Astrocyte (in vitro differentiated cells and primary cell): ENCODE data around the gene GDF7.

ENCODE experiments used
- CTCF ChIP-seq: IDR thresholded peaks from 2 replicates; pipeline ENCODE4 v1.5.1; 2011; ENCODE audit warnings: low read depth, mild to moderate bottlenecking, inconsistent platforms, low read length, moderate library complexity; ENCODE audit not compliant: insufficient read depth
- EZH2 ChIP-seq: IDR thresholded peaks from 2 replicates; pipeline ENCODE4 v1.6.1; 2012; ENCODE audit warnings: mild to moderate bottlenecking, low read length, inconsistent platforms; ENCODE audit not compliant: insufficient read depth

DNA sequence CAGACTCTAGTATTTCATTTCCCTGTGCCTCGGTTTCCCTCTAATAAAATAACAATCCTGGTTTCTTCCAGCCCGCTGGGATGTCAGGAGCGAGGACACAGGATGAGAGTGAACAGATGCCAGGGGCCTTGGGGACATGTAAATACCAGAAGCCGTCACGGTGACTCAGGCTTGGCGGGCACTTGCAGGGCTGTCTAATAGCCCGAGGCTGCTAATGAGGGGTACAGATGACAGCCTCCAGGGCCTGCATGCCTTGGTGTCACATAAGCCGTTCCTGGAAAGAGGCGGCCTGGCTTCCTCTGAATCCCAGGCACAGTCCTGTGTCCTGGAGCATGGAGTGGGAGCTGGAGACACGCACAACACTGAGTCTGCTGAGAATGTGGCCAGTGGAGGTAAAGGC lies 44.2 kb upstream of the GDF7 start:
- TF ChIP-seq CTCF = no peak
- no peak for TF ChIP-seq EZH2
